Stimulated activated CD8-positive, alpha-beta memory T cell treated with anti-CD3 and anti-CD28 coated beads, Interleukin-12 subunit alpha, Interleukin-12 subunit beta, amount 100 ng/mL, for 24 hours (primary cell): ENCODE measurements around the gene TEC.

ENCODE experiments used
- DNase-seq: peaks from one replicate; pipeline ENCODE4 v3.0.0-alpha.2; 2020; ENCODE audit errors: extremely low read depth

Gene TEC

DNA sequence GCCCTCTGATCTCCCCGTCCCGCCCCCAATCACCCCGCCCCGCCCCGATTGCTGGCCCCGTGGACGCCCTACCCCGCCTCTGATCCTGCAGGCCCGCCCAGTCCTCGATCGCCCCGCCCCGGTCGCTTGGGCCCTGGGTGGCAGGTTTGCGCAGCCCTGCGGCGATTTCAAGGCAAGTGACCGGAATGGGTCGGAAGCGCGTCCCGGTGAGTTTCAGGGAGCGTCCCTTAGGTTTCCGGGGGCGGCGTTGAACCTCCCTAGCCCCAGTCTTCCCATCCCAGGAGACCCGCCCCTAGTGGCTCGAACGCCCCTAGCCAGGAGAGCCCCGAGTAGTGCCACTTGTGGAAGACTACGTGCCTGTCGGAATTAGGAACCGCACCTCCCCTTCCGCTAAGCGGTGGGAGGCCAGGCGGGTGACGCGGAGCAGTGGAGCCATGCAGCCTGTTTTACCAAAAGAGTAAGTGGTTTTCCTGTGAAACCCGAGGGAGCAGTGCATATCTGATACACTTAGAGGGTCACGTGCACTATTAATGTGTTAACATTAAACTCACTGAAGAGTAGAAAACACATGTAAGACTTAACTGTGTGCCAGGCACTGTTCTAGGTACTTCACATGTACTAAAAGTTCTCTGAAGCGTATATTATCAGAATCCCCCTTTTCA lies 354 bp upstream of the TEC start:
- peak; percentile 76 for DNase-seq

DNA sequence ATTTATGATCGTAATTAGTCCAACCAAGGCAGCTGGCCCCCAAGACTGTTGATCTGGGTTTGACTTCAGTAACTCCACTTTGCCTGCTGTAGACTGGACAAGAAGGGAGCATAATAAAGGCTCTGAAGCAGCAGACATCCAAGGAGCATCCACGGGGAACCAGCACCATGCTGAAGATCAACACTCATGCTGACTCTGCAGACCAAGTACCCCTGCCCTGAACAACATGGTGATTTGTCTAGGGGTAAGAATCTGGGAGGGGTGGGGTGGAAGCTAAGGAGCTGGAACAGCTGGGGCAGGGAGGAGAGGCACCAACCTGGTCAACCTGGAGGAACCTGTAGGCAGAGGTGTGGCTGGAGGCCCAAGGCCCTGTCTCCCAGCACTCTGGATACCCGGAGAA lies 2.1 kb downstream of the TEC start:
- DNase-seq, result no peak

- no peak for DNase-seq
Observed at GRCh38 chr4:48266781-48267180, 2.9 kb downstream of the TEC start.

- DNase-seq, result no peak
Observed at GRCh38 chr4:48262926-48263325, 6.7 kb downstream of the TEC start.

- no peak for DNase-seq
Observed at GRCh38 chr4:48262484-48262883, 7.2 kb downstream of the TEC start.

GRCh38 chr4:48261281-48261680 lies 8.4 kb downstream of the TEC start:
- DNase-seq, result no peak

DNA sequence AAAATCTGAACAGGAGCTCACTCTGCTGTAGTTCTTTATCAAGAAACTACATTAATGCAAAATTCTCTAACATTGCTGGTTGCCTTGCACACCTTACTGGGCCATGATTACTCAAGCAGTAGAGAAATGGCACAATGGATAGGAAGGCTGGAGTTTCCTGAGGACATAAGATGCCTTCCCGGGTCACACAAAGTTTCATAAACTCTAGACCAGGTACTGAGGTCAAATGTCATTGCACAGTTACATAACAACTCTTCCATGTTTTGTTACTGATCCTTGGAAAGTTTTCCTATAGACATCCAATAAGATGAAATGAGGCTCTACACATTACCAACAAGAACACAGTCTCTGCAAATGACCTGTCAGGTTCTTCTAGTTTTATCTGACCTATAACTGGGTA lies 9.9 kb downstream of the TEC start:
- no peak for DNase-seq

GRCh38 chr4:48258845-48259397 lies 10.7 kb downstream of the TEC start:
- DNase-seq, result no peak

DNA sequence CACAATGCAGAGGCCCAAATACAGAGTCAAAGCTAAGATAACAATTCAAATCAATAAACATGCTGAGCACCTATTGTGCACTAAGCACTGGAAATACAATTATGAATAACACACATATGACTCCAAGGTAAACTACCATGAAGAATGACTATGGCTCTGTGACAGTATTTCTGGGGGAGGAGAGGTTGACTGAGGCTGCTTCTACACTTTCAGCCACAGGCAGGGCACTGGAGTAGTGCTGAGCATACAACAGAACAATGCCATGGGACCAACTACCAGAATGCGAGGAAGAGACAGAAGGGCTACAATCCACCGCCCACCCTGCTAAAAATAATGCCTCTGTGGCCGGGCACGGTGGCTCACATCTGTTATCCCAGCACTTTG lies 13.7 kb downstream of the TEC start:
- DNase-seq, result no peak

GRCh38 chr4:48255072-48255958 lies 14.3 kb downstream of the TEC start:
- no peak for DNase-seq

GRCh38 chr4:48254381-48255071 lies 15.1 kb downstream of the TEC start:
- no peak for DNase-seq

- DNase-seq, result no peak
Observed at GRCh38 chr4:48252313-48252712, 17.3 kb downstream of the TEC start.

- DNase-seq, result no peak
Observed at GRCh38 chr4:48250980-48251379, 18.7 kb downstream of the TEC start.

DNA sequence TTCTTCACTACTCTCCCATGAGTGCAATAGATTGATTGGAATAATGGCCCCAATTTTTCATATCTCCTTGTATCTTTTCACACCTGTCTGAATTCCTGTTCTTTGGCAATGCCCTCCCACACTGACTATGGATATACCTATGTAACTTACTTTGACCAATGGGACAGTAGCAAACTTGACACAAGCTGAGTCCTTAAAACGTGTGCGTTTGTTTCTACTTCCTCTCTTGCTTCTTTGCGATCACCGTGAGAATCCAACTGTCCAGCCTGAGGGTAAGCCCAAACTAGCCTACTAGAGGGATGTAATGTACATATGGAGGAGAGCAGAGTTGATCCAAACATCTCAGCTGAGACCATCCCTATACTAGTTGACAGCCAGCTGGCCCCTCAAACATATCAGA lies 19.3 kb downstream of the TEC start:
- DNase-seq, result no peak

- DNase-seq, result no peak
Observed at GRCh38 chr4:48249378-48249777, 20.3 kb downstream of the TEC start.

DNA sequence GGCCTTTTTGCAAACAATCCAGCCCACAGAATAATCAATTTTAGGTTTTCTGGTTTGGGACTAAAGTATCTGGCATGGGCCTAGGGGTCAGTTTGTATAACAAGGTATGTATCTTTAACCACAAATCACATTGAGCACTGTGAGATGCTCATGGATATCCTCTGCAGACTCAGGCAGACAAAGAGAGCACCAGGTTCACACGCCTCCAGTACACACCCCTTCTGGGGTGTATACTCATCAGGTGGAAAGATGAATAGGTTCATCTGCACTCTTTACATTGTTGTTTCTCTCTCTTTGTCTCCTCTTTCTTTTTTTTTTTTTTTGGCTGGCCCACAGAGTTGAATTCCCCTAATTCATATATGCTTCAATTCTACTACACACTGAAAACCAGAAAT lies 21.1 kb downstream of the TEC start:
- DNase-seq, result no peak

DNA sequence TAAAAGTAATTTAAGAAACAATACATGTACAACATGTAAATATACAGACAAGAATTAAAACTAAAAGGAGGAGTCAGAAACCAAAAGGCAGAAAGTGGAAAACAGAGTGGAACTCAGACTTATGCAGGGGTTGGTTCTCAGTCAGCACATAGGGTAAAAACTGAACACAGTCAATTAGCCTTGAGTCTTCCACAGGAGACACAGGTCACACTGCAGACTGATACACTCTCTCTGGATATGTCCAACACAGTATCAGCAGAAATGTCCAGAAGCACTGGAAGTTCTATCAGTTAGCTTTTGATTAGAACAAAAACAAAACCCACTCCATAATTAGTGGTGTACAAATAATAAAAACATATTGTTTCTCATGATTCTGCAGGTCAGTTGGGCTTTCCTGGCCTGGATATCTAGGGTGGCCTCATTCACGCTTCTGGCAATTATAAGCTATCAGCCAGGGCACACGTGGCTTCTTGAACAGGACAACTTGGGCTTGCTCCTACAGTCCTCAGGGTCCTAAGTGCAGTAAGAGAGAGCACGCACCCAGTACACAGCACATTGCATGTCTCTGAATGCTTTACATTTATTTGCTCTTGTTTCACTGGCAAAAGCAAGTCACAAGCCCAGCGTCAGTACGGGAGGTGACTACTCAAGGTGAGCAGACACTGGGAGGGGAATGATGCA lies 21.6 kb downstream of the TEC start:
- no peak for DNase-seq

GRCh38 chr4:48247142-48247877 lies 22.3 kb downstream of the TEC start:
- DNase-seq, result no peak

DNA sequence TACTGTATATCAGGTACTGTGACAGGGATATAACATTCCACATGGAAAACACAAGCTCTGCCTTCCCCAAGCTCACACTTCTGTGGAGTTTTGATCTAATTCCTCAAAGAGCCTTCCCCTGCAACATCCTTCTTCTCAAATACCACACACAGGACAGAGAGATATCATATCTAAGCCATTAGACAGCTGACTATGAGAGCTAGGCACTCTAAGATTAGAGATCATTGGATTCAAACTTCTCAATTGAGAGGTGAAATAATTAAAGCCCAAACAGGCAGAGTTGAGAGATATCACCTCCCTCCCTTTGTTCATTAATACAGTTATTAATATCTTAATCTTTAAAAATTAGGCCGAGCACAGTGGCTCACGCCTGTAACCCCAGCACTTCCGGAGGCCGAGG lies 25.0 kb downstream of the TEC start:
- DNase-seq, result no peak

- no peak for DNase-seq
Observed at GRCh38 chr4:48243887-48244286, 25.8 kb downstream of the TEC start.

- DNase-seq, result no peak
Observed at GRCh38 chr4:48243429-48243828, 26.2 kb downstream of the TEC start.
